Keratinocyte (primary cell): ENCODE results near the gene ACAD9. TPM values are rescaled to one million over a fixed set of nuclear protein-coding genes. Genes with fewer than 3 reads are reported as not detected.

Experiments used
- DNase-seq: peaks from one replicate; pipeline ENCODE4 v3.0.0-alpha.2; 2011; ENCODE audit warnings: low read depth, missing footprints, low spot score
- FAIRE-seq: peaks from 2 replicates; lab custom pipeline; 2011; peaks lifted over from hg19 to GRCh38; lab: Jason Lieb, UNC
- H2AFZ ChIP-seq: 2 replicates; pipeline ENCODE4 v1.6.0; 2012; ENCODE audit warnings: low read length, control low read depth, inconsistent platforms; ENCODE audit not compliant: control insufficient read depth
- H3K27ac ChIP-seq: 2 replicates; pipeline ENCODE4 v1.5.1; 2011; ENCODE audit warnings: low read length; ENCODE audit not compliant: control insufficient read depth, insufficient read depth
- H3K27me3 ChIP-seq: 3 replicates; pipeline ENCODE4 v1.6.0; 2011; ENCODE audit warnings: low read length; ENCODE audit not compliant: control insufficient read depth, insufficient read depth; ENCODE audit errors: extremely low read depth
- H3K36me3 ChIP-seq, 2 experiments: 2 replicates in 1 of 2; 3 replicates in 1 of 2; pipeline ENCODE4 v1.5.1; 2011; ENCODE audit warnings: low read length in 2 of 2, mild to moderate bottlenecking in 1 of 2; ENCODE audit not compliant: control insufficient read depth in 2 of 2, insufficient read depth in 2 of 2; ENCODE audit errors: extremely low read depth in 1 of 2
- H3K4me1 ChIP-seq: 3 replicates; pipeline ENCODE4 v1.5.1; 2011; ENCODE audit warnings: low read length; ENCODE audit not compliant: control insufficient read depth, insufficient read depth; ENCODE audit errors: extremely low read depth
- H3K4me2 ChIP-seq: 3 replicates; pipeline ENCODE4 v1.6.0; 2011; ENCODE audit warnings: low read depth, low read length; ENCODE audit not compliant: control insufficient read depth, insufficient read depth; ENCODE audit errors: extremely low read depth
- H3K4me3 ChIP-seq, 3 experiments: fragments of 200-600 bp in 1 of 3; sonication (generic) in 1 of 3; 2 replicates in 2 of 3; 3 replicates in 1 of 3; pipeline ENCODE4 v1.5.1; 2011 to 2016; ENCODE audit warnings: low read length in 3 of 3, mild to moderate bottlenecking in 3 of 3, control low read depth in 2 of 3, inconsistent platforms in 1 of 3, low read depth in 1 of 3, mixed read lengths in 1 of 3, mixed run types in 1 of 3, moderate library complexity in 1 of 3; ENCODE audit not compliant: control insufficient read depth in 2 of 3, insufficient read depth in 2 of 3; ENCODE audit errors: extremely low read depth in 1 of 3
- H3K79me2 ChIP-seq: 2 replicates; pipeline ENCODE4 v1.6.0; 2012; ENCODE audit warnings: low read length; ENCODE audit not compliant: control insufficient read depth, insufficient read depth
- H3K9ac ChIP-seq: 3 replicates; pipeline ENCODE4 v1.6.0; 2011; ENCODE audit warnings: low read length; ENCODE audit not compliant: control insufficient read depth, insufficient read depth; ENCODE audit errors: extremely low read depth
- H3K9me1 ChIP-seq: 3 replicates; pipeline ENCODE4 v1.6.0; 2011; ENCODE audit warnings: low read length; ENCODE audit not compliant: control insufficient read depth, insufficient read depth; ENCODE audit errors: extremely low read depth
- H3K9me3 ChIP-seq: 2 replicates; pipeline ENCODE4 v1.5.1; 2012; ENCODE audit warnings: low read depth, low read length; ENCODE audit not compliant: control insufficient read depth
- H4K20me1 ChIP-seq: 3 replicates; pipeline ENCODE4 v1.6.0; 2011; ENCODE audit warnings: low read length; ENCODE audit not compliant: control insufficient read depth, insufficient read depth; ENCODE audit errors: extremely low read depth
- EZH2 ChIP-seq: IDR thresholded peaks from one replicate; pipeline ENCODE4 v1.6.1; 2012; ENCODE audit warnings: inconsistent platforms, mild to moderate bottlenecking, low read length, moderate library complexity
- dilution Hi-C: fragments of 300-500 bp; cut with MboI; formaldehyde crosslinking; loops from one replicate; pipeline ENCODE4 v1.7.0; 2020; ENCODE audit warnings: low sequenced_read_pairs; ENCODE audit not compliant: extremely low pct_ligation_motif_present
- polyA plus RNA-seq, 5 experiments: library from polyadenylated mRNA; depleted of rRNA in 3 of 5; stranded (reverse) in 3 of 5; stranded (forward) in 1 of 5; unstranded in 1 of 5; fragments of >200 nt; gene quantifications; 1 replicate in 1 of 5; 2 replicates in 3 of 5; 3 replicates in 1 of 5; pipeline versions ENCODE4 v1.2.1 to v1.2.3, GENCODE V29; 2011 to 2012; ENCODE audit warnings: missing spikeins in 2 of 5, low read depth in 1 of 5, low replicate concordance in 1 of 5
- TF ChIP-seq, protein P1 (sequence below), 3 experiments: IDR thresholded peaks in 1 of 3; conservative IDR thresholded peaks in 1 of 3; optimal IDR thresholded peaks in 1 of 3; 2 replicates in 2 of 3; 3 replicates in 1 of 3; pipeline versions ENCODE3 to v1.5.1; 2011; ENCODE audit warnings: low read length in 3 of 3, mild to moderate bottlenecking in 3 of 3, moderate library complexity in 2 of 3, control low read depth in 1 of 3, inconsistent platforms in 1 of 3; ENCODE audit not compliant: insufficient read depth in 2 of 3; ENCODE audit errors: extremely low read depth in 1 of 3

ACAD9 gene
- polyA plus RNA-seq, 1 donor (not counting 4 experiments of a cell fraction or from before 2014, with no cell fraction given) = 36.6 TPM

DNA sequence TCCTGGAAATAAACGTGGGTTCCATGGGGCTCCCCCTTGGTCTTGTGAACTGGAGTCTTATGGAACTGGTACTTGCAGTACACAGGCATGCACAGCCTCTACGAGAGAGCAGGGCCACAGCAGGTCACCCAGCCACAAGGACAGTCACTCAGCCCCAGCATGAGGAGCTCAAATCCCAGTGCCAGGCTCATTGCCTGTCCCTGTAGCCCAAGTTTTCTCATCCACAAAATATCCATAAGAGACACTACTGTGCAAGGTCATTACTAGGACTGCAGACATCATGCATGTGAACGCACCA is 66.4 kb downstream of the ACAD9 start:
- dilution Hi-C loops = no loop called here
- Histone ChIP-seq H2AFZ (no peak overlapping the region), H4K20me1 (no peaks in the 10 kb centered on the region), H3K9me3 (no peaks in the 10 kb centered on the region), H3K9me1 (no peaks in the 10 kb centered on the region), H3K4me3 (no peak overlapping the region), H3K79me2 (no peaks in the 10 kb centered on the region), H3K36me3 (no peaks in the 10 kb centered on the region), H3K4me2 (no peak overlapping the region), H3K4me1 (no peaks in the 10 kb centered on the region), H3K9ac (no peak overlapping the region), H3K27me3 (no peaks in the 10 kb centered on the region), H3K27ac (no peak overlapping the region)
- TF ChIP-seq EZH2 = no peak
- TF ChIP-seq, protein P1, sequence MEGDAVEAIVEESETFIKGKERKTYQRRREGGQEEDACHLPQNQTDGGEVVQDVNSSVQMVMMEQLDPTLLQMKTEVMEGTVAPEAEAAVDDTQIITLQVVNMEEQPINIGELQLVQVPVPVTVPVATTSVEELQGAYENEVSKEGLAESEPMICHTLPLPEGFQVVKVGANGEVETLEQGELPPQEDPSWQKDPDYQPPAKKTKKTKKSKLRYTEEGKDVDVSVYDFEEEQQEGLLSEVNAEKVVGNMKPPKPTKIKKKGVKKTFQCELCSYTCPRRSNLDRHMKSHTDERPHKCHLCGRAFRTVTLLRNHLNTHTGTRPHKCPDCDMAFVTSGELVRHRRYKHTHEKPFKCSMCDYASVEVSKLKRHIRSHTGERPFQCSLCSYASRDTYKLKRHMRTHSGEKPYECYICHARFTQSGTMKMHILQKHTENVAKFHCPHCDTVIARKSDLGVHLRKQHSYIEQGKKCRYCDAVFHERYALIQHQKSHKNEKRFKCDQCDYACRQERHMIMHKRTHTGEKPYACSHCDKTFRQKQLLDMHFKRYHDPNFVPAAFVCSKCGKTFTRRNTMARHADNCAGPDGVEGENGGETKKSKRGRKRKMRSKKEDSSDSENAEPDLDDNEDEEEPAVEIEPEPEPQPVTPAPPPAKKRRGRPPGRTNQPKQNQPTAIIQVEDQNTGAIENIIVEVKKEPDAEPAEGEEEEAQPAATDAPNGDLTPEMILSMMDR (optimal IDR thresholded peaks at IDR 0.05 in 1 of 3, IDR thresholded peaks at IDR 0.05 in 1 of 3, conservative IDR thresholded peaks at IDR 0.05 in 1 of 3; ENCODE audit: extremely low read depth in 1 of 3, insufficient read depth in 2 of 3, low read length in 3 of 3) = no peak
- FAIRE-seq (no peak), DNase-seq (no peak)

DNA sequence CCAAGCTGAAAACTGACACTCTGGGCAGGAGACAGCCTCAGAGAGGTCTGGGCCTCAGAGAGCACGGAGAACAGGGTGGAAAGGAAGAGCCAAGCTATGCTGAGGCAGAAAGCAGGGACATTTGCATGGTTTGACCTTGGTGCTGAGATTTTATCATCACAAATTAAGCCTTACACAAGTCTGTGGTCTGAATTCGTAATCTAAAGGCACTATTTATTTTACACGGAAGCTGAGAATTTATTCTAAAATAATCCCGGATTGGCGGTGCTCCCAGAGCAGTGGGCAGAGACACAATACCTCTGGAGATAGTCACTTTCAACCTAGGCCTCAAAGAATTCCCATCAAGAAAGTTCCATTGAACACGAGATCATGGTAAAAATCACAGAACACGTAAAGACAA is 67.0 kb downstream of the ACAD9 start:
- no peaks in the 10 kb centered on the region for H3K4me1 ChIP-seq
- dilution Hi-C loops = no loop called here
- H3K79me2 ChIP-seq = no peaks in the 10 kb centered on the region
- TF ChIP-seq, protein P1 (optimal IDR thresholded peaks at IDR 0.05 in 1 of 3, IDR thresholded peaks at IDR 0.05 in 1 of 3, conservative IDR thresholded peaks at IDR 0.05 in 1 of 3; ENCODE audit: extremely low read depth in 1 of 3, insufficient read depth in 2 of 3, low read length in 3 of 3) = no peak
- TF ChIP-seq EZH2 = no peak
- no peak overlapping the region for H3K27ac ChIP-seq
- H3K9me3 ChIP-seq = no peaks in the 10 kb centered on the region
- no peak overlapping the region for H2AFZ ChIP-seq
- H3K27me3 ChIP-seq = no peaks in the 10 kb centered on the region
- no peak for FAIRE-seq
- no peaks in the 10 kb centered on the region for H4K20me1 ChIP-seq
- H3K4me3 ChIP-seq = no peak overlapping the region
- H3K9me1 ChIP-seq = no peaks in the 10 kb centered on the region
- H3K36me3 ChIP-seq = no peaks in the 10 kb centered on the region
- H3K9ac ChIP-seq = no peak overlapping the region
- no peak overlapping the region for H3K4me2 ChIP-seq
- DNase-seq = no peak
